GM06990 (cell line): ENCODE measurements around the gene ORMDL3.
A peak's percentile ranks its signal among the peaks of the same experiment; 100 is the strongest.
"Not testable (repeated sequence)": the region's sequence is repeated elsewhere in the genome, so short reads cannot be mapped to it uniquely, and the experiment has no call there.

Experiments
- DNase-seq: peaks from one replicate; pipeline ENCODE4 v3.0.0-alpha.2; 2011; ENCODE audit not compliant: insufficient read length; ENCODE audit errors: extremely low read depth
- H3K27me3 ChIP-seq: replicated peaks from 2 replicates; pipeline ENCODE4 v1.6.0; 2011; ENCODE audit warnings: low read length; ENCODE audit not compliant: control insufficient read depth, insufficient read depth
- H3K36me3 ChIP-seq: 2 replicates; pipeline ENCODE4 v1.5.1; 2011; ENCODE audit warnings: low read length; ENCODE audit not compliant: control insufficient read depth, insufficient read depth
- H3K4me3 ChIP-seq: replicated peaks from 2 replicates; pipeline ENCODE4 v1.5.1; 2011; ENCODE audit warnings: low read depth, mild to moderate bottlenecking, control low read depth, low read length
- CTCF ChIP-seq: IDR thresholded peaks from 2 replicates; pipeline ENCODE4 v1.5.1; 2011; ENCODE audit warnings: low read length, control low read depth, mild to moderate bottlenecking, inconsistent platforms; ENCODE audit not compliant: insufficient read depth, poor library complexity, severe bottlenecking

Gene ORMDL3

GRCh38 chr17:39898088-39898487, 29.3 kb downstream of the ORMDL3 start:
- DNase-seq: no peak
- TF ChIP-seq CTCF: no peak
- Histone ChIP-seq H3K4me3 (no peak overlapping the region), H3K36me3 (no peaks in the 10 kb centered on the region), H3K27me3 (no peaks in the 10 kb centered on the region)

- H3K36me3 ChIP-seq: no peaks in the 10 kb centered on the region
- H3K27me3 ChIP-seq: no peaks in the 10 kb centered on the region
- no peak for DNase-seq
- no peak overlapping the region for H3K4me3 ChIP-seq
- TF ChIP-seq CTCF: no peak
Observed at GRCh38 chr17:39894681-39895376, 32.6 kb downstream of the ORMDL3 start.

- no peaks in the 10 kb centered on the region for H3K36me3 ChIP-seq
- no peak for TF ChIP-seq CTCF
- DNase-seq: no peak
- H3K4me3 ChIP-seq: no peak overlapping the region
- no peaks in the 10 kb centered on the region for H3K27me3 ChIP-seq
Observed at GRCh38 chr17:39889200-39889599, 38.2 kb downstream of the ORMDL3 start.

- H3K27me3 ChIP-seq: no peaks in the 10 kb centered on the region
- no peak overlapping the region for H3K4me3 ChIP-seq
- no peaks in the 10 kb centered on the region for H3K36me3 ChIP-seq
- DNase-seq: no peak
- no peak for TF ChIP-seq CTCF
Observed at GRCh38 chr17:39887078-39887477, 40.3 kb downstream of the ORMDL3 start.

GRCh38 chr17:39886102-39886501, 41.3 kb downstream of the ORMDL3 start:
- H3K36me3 ChIP-seq, H3K4me3 ChIP-seq, DNase-seq, H3K27me3 ChIP-seq: not testable (repeated sequence)

GRCh38 chr17:39872751-39873150, 54.6 kb downstream of the ORMDL3 start:
- no peaks in the 10 kb centered on the region for H3K27me3 ChIP-seq
- DNase-seq: no peak
- peak; percentile 29 for TF ChIP-seq CTCF

More at GRCh38 chr17:39872751-39873150, 54.6 kb downstream of the ORMDL3 start:
- Histone ChIP-seq H3K36me3 (no peaks in the 10 kb centered on the region), H3K4me3 (no peak overlapping the region)
